GM21786 (cell line): ENCODE results near the gene CNP.
"Not testable (repeated sequence)": the region's sequence is repeated elsewhere in the genome, so short reads cannot be mapped to it uniquely, and the experiment has no call there.

ENCODE experiments used
- ATAC-seq: cut with Tn5 transposase; IDR thresholded peaks from one replicate; pipeline ENCODE4 v1.9.1; 2021; ENCODE audit not compliant: unreplicated experiment

The CNP gene

DNA sequence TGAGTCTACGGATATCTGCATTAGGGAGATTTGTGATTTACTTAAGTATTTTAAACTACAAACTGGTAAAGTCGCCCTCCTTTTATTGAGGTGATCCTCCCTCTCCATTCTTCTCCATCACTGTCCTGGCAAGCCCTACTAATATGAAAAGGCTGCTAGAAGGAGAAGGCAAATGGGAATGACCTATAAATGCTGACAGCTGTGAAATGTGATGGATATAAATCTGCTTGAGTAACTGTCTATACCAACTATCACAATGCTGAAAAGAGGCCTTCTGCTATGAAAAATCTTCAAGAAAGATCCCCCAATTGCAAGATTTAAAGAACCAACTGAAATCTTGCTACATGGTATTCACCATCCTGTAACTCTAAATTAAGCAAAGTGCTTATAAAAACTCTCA is 35.1 kb downstream of the CNP start:
- no peak for ATAC-seq

DNA sequence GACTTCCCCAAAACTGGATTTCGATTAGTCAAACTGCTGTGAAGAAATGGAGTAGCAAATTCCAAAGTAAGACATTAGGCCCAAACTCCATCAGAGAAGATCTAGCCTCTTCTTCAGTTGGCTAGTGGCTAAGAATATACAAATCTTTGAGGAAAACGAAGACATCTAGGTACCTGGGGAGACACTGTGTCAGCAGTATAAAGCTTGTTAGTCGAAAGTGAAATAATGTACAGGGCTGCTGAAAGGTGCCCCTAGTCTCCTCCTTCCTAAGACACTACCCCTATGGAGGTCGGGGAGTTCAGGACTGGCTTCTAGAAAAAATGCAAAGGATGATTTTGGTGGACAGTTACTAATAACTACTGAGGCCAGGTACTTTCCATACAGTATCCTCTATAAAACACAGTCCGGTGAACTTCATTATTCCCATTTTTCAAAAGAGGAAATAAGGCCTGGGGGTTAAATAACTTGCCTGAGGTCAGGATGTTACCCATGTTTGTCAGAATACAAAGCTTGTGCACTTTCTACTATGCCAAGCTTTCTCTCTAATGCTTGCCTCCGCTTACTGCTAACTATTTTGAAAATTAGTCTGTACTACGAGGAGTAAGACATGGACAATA is 35.7 kb downstream of the CNP start:
- ATAC-seq = no peak

DNA sequence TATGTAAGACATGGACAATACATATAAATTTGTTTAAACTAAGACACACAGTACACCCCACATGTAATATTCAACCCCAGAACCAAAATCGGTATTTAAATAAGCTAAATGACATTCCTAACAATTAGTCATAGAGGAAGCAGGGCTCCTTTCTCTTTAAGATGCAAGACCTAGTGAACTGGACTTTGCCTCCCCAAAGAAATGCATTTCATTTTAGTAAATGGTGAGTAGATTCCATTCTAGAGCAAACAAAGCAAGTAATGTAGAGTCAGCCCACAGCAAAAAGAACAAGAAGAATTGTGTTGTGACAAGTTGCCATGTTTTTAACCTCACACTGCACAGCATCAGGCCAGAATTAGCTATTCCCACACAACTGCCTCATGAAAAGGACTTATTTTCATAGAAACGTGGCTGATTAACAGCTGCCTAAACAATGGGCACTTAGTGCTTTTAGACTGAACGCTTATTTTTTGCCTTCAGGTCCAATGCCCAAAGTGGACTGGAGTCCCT is 36.3 kb downstream of the CNP start:
- ATAC-seq = no peak

DNA sequence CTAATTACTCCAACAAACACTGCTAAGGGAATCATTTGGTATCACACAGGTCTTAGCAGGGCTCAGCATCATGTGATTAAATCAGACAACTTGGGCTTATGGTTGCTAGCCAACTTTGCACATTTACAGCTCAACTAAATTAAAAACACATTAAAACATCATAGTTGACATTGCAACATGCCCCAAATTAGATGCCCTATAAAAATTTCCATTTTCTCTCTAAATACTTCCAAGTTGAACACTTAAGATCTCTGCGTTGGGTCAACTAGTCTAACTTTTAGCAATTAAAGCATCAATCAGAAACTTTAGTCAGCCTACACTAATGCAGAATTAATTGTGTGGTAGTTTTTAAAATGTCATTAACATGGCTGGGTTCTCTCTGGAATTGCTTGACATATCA is 38.6 kb downstream of the CNP start:
- no peak for ATAC-seq

DNA sequence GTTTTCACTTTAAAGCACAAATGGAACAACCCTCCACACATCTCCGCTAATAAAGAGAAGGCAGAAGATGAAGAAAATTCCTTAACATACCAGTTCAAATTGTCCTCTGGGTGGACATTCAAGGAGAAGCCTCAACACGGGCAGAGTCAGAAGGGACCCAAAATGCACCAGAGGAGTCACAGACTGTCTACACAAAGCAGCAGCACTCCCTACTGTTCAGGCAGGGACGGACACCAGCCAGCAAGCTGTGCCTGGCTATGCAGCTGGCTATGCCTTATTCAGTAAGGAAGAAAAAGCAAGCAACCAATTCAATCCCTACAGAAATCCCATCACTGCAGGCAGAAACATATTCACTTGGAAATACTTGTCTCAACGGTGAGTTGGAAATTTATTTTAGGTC is 42.6 kb downstream of the CNP start:
- no peak for ATAC-seq

DNA sequence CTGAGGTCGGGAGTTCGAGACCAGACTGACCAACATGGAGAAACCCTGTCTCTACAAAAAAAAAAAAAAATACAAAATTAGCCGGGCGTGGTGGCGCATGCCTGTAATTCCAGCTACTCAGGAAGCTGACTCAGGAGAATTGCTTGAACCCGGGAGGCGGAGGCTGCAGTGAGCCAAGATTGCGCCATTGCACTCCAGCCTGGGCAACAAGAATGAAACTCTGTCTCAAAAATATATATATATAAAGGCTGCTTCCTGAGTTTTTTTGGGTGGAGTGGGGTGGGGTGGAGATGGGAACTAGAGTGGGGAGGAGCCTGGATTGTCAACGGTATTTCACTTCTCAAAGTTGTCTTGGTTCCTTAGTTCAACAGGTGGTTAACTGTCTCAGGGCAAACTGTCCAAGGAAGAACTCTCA is 43.7 kb downstream of the CNP start:
- not testable (repeated sequence) for ATAC-seq

DNA sequence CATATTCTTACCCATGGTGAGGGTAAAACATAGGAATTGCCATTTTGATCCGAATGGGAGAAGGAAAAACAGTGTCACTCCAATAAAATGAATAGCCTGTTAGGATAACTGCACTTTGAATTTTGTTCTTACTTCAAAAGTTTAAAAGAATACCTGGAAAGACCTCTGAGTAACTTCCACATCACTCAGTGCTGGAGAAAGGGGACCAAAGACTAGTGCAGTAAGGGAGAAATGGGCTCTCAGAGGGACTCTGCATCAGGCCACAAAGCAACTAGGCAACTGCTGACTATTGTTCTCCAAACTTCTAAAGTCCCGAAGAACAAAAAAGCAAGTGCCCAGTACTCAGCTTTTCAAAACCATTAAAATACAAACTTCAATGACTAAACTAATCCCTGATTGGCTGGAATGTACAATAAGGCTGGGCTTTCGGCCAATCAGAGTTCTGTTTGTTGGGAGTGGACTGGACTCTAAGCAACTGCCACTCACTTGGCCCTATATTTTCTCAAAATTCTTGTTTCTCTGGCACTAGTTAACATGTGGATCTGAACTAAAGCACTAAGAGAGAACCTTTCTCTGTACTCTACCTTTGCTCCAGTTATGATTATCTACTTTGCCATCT is 44.4 kb downstream of the CNP start:
- ATAC-seq = no peak

DNA sequence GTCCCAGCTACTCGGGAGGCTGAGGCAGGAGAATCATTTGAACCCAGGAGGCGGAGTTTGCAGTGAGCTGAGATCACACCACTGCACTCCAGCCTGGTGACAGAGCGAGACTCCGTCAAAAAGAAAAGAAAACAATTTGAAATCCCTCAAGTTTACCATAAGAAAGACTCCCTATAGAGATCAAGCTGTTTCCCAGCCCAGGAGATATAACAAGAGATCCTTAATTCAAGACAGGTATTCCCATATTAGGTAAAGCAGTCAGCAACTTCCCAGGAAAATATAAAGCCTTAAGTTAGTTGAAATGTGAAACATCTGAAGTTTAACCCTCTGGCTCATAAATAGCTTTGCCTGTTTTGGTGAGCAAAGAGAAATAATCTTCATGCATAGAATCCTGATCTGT is 45.8 kb downstream of the CNP start:
- not testable (repeated sequence) for ATAC-seq

DNA sequence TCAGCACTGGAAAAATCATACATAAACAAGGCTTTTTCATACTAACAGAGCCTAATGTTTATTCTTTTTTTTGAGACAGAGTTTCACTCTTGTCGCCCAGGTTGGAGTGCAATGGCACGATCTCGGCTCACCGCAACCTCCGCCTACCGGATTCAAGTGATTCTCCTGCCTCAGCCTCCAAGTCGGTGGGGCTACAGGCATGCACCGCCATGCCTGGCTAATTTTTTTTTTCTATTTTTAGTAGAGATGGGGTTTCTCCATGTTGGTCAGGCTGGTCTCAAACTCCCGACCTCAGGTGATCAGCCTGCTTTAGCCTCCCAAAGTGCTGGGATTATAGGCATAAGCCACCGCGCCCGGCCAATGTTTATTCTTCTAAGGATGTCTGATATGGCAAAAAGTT is 47.1 kb downstream of the CNP start:
- ATAC-seq = not testable (repeated sequence)

DNA sequence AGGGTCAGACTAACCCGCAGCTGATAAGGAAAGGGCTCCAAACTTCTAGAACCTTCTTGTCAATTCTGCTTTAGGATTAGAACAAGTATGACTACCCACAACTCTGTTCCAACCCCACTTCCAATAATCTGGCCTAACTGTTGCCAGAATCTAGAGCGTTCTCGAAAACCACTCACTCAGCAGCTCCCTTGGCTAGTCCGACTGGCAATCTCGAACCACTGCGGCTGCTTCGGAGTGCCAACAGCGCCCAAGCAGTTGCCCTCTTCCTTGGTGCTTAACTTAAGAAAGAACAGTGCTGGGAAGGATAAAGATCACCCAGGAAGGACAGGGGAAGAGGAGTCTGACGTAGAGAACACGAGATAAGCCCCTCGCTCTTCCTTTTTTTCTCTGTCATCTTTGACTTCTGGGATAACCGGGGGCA is 49.8 kb downstream of the CNP start:
- no peak for ATAC-seq

DNA sequence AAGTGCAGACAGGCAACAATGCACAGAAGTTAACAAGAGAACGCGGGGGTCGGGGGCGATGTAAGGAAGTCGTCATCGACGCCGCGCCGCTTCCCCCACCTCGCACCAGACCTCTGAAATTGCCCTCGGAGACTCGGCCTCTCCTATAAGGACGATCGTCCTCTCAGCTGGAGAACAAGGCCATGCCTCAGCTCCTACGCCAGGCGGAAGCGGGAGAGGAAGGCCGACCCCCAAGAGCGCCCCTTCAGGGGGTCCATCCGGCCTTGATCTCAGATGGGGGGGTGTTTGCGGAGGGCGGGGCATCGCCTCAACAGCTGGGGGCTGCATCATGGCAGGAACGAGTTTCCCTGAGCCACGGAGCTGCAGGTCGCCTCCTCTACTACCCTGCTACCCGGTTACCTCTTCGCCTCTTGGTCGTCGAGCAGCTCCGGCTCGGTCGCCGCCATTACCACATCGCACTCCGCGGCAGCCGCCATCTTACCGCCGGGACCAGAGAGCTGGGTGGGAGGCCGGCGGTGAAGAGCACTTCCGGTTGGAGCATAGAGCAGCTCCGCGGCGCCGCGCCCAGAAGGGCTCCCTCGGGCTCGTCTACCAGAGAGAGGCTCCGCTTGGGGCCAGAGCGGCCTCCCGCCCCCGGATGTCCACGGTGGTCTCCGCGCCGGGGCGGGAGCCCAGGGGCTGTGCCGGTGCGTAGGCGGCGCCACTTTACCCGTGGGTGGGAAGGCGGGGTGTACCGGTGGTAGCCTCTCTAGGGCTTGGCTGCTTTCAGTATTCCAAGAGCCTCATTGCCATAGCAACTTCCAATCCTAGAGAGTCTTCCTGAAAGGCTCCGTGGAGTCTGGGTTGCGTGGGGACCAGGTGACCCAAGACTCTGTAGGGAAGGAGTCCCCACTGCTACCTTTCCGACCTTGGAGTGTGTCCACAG is 50.6 kb downstream of the CNP start, which contains the start of gene DNAJC7:
DNAJC7 (minus strand) TSS at position 499 of the 925 bp plus-strand sequence; CDS start at position 476, 23 bp downstream.
- ATAC-seq = peak; percentile 82

DNA sequence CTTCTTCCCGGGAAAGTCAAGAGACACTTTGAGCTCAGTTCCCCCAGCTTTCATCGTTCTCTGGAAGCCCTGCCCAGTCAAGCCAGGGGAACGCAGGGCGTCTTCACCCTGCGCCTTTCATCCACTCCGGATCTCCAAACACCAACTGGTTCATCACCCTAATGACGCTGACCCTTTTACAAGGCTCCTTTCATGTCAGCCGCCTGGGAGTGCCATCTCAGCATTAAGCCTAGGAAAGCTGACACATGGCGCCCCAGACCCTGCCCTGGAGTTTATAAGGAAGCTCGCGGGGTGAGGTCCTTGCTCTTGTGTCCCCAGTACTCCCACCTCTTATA is 51.2 kb downstream of the CNP start:
- ATAC-seq = no peak

DNA sequence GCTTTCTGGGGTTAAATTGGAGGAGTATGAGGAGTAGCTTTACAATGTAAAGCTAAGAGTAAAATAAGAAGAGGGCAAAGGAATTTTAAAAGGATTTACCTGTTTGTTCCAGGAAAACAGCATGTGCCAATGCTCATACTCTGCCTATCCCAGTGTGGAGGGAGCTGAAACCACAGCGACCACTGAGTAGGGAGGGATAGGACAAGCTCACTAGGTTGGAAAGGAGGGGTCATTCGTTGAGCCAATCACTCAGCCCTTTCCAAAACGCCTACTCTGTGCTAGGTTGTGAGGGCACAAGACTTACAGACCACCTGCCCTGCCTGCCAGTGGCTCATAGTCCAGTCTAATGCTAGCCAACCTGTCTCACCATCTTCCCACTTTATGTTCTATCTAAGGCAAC is 51.7 kb downstream of the CNP start:
- ATAC-seq = no peak

DNA sequence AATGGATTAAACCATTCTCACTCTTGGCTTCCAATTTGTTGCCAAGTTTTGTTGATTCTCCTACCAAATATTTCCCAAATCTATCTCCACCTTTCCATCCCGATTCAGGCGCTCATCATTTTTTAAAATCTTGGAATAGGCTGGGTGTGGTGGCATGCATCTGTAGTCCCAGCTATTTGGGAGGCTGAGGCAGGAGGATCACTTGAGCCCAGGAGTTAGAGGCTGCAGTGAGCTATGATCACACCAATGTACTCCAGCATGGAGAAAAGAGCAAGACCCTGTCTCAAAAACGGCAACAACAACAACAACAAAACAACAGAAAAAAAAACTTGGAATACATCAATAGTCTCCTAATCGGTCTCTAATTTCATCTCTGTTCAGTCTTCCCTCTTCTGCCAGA is 52.4 kb downstream of the CNP start:
- no peak for ATAC-seq

DNA sequence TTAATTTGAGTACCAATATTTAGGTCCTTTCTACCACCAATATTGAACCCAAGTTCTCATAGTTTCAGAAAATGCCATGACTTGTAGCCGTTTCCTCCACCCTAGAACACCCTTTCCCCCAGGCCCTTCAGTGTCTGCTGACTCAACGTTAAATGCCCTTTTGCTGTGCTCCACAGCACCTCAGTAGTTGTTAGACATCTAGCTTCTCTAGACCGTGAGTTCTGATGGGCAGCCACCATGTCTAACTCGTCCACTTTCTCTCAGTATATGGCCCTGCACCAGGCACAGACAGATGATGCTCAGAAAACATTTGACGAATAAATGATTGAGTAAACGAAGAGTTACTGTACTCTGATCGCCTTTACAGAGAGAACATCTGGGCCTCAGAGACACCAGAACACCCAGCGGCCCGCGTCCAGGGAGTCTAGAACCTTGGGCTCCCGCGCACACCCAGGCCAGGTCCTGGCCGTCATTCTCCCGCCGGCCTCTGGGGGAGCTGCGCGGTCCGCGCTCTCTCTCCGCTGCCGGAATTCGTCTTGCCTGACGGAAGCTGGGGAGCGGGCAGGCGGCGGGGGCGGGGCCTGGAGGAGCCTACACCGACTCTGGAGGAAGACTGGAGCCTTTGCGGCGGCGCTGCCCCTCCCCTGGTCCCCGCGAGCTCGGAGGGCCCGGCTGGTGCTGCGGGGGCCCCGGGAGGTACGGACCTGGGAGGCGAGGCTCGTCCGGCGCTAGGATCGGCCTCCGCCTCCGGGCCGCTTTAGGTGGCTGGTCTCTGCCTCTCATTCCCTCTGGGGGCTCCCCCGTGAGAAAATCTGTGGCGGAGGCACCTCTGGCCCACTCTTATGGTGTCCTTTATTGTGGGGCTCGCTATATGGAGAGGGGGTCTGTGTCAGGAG is 53.2 kb downstream of the CNP start, which contains the start of gene NKIRAS2:
NKIRAS2 (plus strand) TSS at position 582 of the 896 bp plus-strand sequence. CDS start 1,488 bp downstream, outside the sequence.
- ATAC-seq = peak; percentile 51

DNA sequence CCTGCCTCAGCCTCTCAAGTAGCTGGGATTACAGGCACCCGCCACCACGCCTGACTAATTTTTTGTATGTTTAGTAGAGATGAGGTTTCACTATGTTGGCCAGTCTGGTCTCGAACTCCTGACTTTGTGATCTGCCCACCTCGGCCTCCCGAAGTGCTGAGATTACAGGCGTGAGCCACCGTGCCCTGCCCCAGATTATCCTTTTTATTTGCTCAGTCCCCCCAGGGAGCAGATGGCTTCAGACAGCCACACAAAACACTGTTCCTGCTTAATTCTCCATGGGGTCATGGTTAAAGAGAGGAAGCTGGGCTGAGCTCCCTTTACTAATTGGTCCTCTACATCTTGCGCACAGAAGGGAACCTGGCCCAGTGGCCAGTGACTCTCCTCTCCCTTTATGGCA is 54.2 kb downstream of the CNP start:
- not testable (repeated sequence) for ATAC-seq

DNA sequence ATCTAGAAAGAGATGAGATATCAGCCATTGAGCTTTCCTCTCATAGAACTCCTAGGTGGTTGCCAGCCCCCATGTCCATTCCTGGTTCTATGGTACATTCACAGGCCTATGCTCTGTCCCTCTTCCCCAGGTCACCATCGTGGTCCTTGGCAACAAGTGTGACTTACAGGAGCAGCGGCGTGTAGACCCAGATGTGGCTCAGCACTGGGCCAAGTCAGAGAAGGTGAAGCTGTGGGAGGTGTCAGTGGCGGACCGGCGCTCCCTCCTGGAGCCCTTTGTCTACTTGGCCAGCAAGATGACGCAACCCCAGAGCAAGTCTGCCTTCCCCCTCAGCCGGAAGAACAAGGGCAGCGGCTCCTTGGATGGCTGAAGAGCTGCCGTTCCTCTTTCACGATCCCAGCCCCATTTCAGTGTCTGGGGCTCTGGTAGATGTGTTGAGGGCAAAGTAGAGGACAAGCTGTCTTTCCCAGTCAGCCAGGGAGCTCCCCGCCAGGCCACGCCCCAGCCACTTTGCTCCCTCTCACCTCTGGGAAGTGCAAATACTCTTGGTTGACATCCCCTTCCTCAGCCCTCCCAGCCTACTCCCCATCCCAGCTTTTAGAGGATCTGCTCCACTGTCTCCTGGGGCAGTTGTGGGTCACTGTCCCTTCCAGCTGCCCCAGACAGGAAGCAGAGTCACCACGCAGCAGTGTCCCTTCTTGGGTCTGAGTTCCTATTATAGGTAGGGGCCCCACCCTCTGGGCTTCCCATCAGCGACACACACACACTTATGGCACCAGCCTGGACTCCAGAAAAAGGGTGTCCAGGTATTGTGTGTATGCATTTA is 57.1 kb downstream of the CNP start:
- no peak for ATAC-seq

DNA sequence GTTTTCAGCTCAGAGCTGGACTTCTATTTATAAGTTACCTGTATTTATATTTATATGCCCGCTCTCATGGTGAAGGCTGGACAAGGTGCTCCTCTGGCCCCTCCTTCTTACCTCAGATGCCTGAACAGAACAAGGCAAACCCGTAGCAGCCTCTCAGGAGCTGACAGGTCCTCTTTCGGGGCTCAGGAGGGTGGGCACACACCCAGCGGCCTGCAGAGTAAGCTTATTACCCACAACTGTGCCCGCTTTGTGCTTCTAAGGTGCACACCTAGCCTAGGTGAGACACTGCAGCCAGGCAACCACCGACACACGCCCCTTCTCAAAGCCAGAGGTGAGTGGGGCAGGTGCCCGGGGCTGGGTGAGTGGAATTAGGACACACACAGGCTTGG is 58.6 kb downstream of the CNP start:
- ATAC-seq = no peak

DNA sequence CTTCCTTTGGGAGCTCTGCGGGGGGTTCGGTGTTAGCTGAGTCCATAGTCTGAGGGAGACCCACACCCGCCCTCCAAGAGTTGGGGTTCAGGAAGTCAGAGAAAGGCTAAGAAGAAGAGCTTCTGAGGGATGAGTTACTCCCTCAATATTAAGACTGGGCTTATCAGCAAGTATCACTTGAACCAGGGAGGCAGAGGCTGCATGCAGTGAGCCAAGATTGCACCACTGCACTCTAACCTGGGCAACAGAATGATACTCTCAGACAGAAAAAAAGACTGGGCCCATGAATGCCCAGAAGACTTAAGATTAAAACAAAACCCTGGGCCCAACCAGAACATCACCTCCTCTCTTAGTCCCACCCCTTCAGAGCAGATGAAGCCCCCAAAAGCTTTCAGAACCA is 59.3 kb downstream of the CNP start:
- no peak for ATAC-seq
